Activated naive CD4-positive, alpha-beta T cell treated with anti-CD3 and anti-CD28 coated beads for 36 hours (primary cell): ENCODE results near the gene DIPK1A. TPM values are rescaled to one million over a fixed set of nuclear protein-coding genes. Genes with fewer than 3 reads are reported as not detected.
"Not testable (repeated sequence)": the region's sequence is repeated elsewhere in the genome, so short reads cannot be mapped to it uniquely, and the experiment has no call there.

Experiments
- CTCF ChIA-PET: fragments of 350-600 bp; sonication (Branson Sonifier 250); formaldehyde crosslinking; loops from one replicate; lab custom pipeline; 2021; ENCODE audit warnings: antibody characterized with exemption; lab: Charles Lee
- DNase-seq: peaks from one replicate; pipeline ENCODE4 v3.0.0-alpha.2; 2020
- H3K27ac Mint-ChIP-seq: one replicate; pipeline ENCODE4 v1.8.0; 2021; ENCODE audit warnings: mild to moderate bottlenecking, mixed read lengths
- H3K27me3 Mint-ChIP-seq: one replicate; pipeline ENCODE4 v1.8.0; 2021; ENCODE audit warnings: low read depth, mixed read lengths
- H3K36me3 Mint-ChIP-seq: one replicate; pipeline ENCODE4 v1.8.0; 2021; ENCODE audit warnings: low read depth, mixed read lengths
- H3K4me1 Mint-ChIP-seq: one replicate; pipeline ENCODE4 v1.8.0; 2021; ENCODE audit warnings: low read depth, mixed read lengths
- H3K4me3 Mint-ChIP-seq: one replicate; pipeline ENCODE4 v1.8.0; 2021; ENCODE audit warnings: mild to moderate bottlenecking, moderate library complexity, mixed read lengths
- H3K9me3 Mint-ChIP-seq: one replicate; pipeline ENCODE4 v1.8.0; 2021; ENCODE audit warnings: mixed read lengths
- intact Hi-C: fragments of 100-400 bp; cut with micrococcal nuclease; formaldehyde crosslinking; loops from one replicate; pipeline ENCODE4 v1.15.1; 2023
- total RNA-seq, 2 experiments: library from RNA; stranded (reverse); gene quantifications; one replicate each; pipeline ENCODE4 v1.2.3, GENCODE V29; 2021

Gene DIPK1A
- total RNA-seq, 2 experiments from 2014 or later = 4.5 to 5.0 TPM

- intact Hi-C loops = loop anchor here (10.0 kb wide), 1 partner anchor 1169 kb away; no protein-coding TSS in a partner anchor
- not testable (repeated sequence) for H3K36me3 Mint-ChIP-seq, H3K9me3 Mint-ChIP-seq, DNase-seq, H3K27me3 Mint-ChIP-seq, H3K4me3 Mint-ChIP-seq
- Mint-ChIP-seq H3K27ac (peak overlapping the region; percentile 81), H3K4me1 (peaks cover 58% of the 10 kb centered on the region)
- CTCF ChIA-PET = interaction anchor here (0.9 to 8.0 kb wide), 5 partner anchors 13 to 115 kb away, joined by 3 to 227 read pairs (median 3); no protein-coding TSS in a partner anchor
Observed at GRCh38 chr1:92974112-92974511, 12.8 kb upstream of the DIPK1A start.

- H3K9me3 Mint-ChIP-seq = no peaks in the 10 kb centered on the region
- no peaks in the 10 kb centered on the region for H3K27me3 Mint-ChIP-seq
- peaks cover 56% of the 10 kb centered on the region for H3K4me1 Mint-ChIP-seq
- H3K36me3 Mint-ChIP-seq = no peaks in the 10 kb centered on the region
- peak overlapping the region; percentile 81 for H3K27ac Mint-ChIP-seq
- DNase-seq = no peak
- H3K4me3 Mint-ChIP-seq = peak overlapping the region; percentile 19
- CTCF ChIA-PET = interaction anchor here (0.9 to 8.0 kb wide), 4 partner anchors 13 to 114 kb away, joined by 3 to 227 read pairs (median 3); no protein-coding TSS in a partner anchor
- intact Hi-C loops = loop anchor here (10.0 kb wide), 1 partner anchor 1169 kb away; no protein-coding TSS in a partner anchor
Observed at GRCh38 chr1:92973203-92973897, 12.1 kb upstream of the DIPK1A start.

GRCh38 chr1:92972409-92973129, 11.3 kb upstream of the DIPK1A start:
- Mint-ChIP-seq H3K36me3 (no peaks in the 10 kb centered on the region), H3K4me3 (no peak overlapping the region), H3K4me1 (peaks cover 56% of the 10 kb centered on the region), H3K27me3 (no peaks in the 10 kb centered on the region), H3K27ac (no peak overlapping the region), H3K9me3 (no peaks in the 10 kb centered on the region)
- no peak for DNase-seq
- CTCF ChIA-PET = interaction anchor here (1.2 to 8.0 kb wide), 6 partner anchors 9 to 113 kb away, joined by 3 to 227 read pairs (median 8); no protein-coding TSS in a partner anchor
- intact Hi-C loops = loop anchor here (10.0 kb wide), 1 partner anchor 1168 kb away; no protein-coding TSS in a partner anchor

- H3K27ac Mint-ChIP-seq, H3K9me3 Mint-ChIP-seq, DNase-seq, H3K4me3 Mint-ChIP-seq, H3K36me3 Mint-ChIP-seq, H3K27me3 Mint-ChIP-seq: not testable (repeated sequence)
- intact Hi-C loops = loop anchor here (10.0 kb wide), 1 partner anchor 1167 kb away; no protein-coding TSS in a partner anchor
- H3K4me1 Mint-ChIP-seq = peaks cover 50% of the 10 kb centered on the region
- CTCF ChIA-PET = interaction anchor here (1.4 to 8.0 kb wide), 5 partner anchors 9 to 113 kb away, joined by 3 to 227 read pairs (median 8); no protein-coding TSS in a partner anchor
Observed at GRCh38 chr1:92971932-92972331, 10.7 kb upstream of the DIPK1A start.

- no peak for DNase-seq
- Mint-ChIP-seq H3K4me1 (peaks cover 44% of the 10 kb centered on the region), H3K36me3 (no peaks in the 10 kb centered on the region), H3K9me3 (no peaks in the 10 kb centered on the region), H3K27ac (no peak overlapping the region), H3K4me3 (no peak overlapping the region), H3K27me3 (no peaks in the 10 kb centered on the region)
- intact Hi-C loops = loop anchor here (10.0 kb wide), 1 partner anchor 1166 kb away; no protein-coding TSS in a partner anchor
- CTCF ChIA-PET = interaction anchor here (0.5 to 8.0 kb wide), 7 partner anchors 10 to 153 kb away, joined by 3 to 227 read pairs (median 7); no protein-coding TSS in a partner anchor
Observed at GRCh38 chr1:92970990-92971689, 9.9 kb upstream of the DIPK1A start.

GRCh38 chr1:92969517-92969916, 8.3 kb upstream of the DIPK1A start:
- Mint-ChIP-seq H3K4me3 (no peak overlapping the region), H3K27ac (no peak overlapping the region), H3K27me3 (no peaks in the 10 kb centered on the region), H3K4me1 (peaks cover 34% of the 10 kb centered on the region), H3K9me3 (no peaks in the 10 kb centered on the region), H3K36me3 (no peaks in the 10 kb centered on the region)
- intact Hi-C loops = no loop called here
- no peak for DNase-seq
- CTCF ChIA-PET = interaction anchor here (0.9 to 8.0 kb wide), 13 partner anchors 10 to 110 kb away, joined by 3 to 227 read pairs (median 5); no protein-coding TSS in a partner anchor

GRCh38 chr1:92968138-92969032, 7.1 kb upstream of the DIPK1A start:
- H3K36me3 Mint-ChIP-seq = no peaks in the 10 kb centered on the region
- intact Hi-C loops = loop anchor here (1.0 kb wide), 4 partner anchors 13 to 94 kb away; no protein-coding TSS in a partner anchor
- no peaks in the 10 kb centered on the region for H3K9me3 Mint-ChIP-seq
- H3K27ac Mint-ChIP-seq = no peak overlapping the region
- H3K27me3 Mint-ChIP-seq = no peaks in the 10 kb centered on the region
- peak; percentile 49 for DNase-seq
- H3K4me1 Mint-ChIP-seq = peaks cover 30% of the 10 kb centered on the region
- H3K4me3 Mint-ChIP-seq = no peak overlapping the region
- CTCF ChIA-PET = interaction anchor here (0.6 to 8.0 kb wide), 27 partner anchors 8 to 113 kb away, joined by 3 to 227 read pairs (median 4); no protein-coding TSS in a partner anchor

GRCh38 chr1:92964998-92965397, 3.7 kb upstream of the DIPK1A start:
- Mint-ChIP-seq H3K9me3 (no peaks in the 10 kb centered on the region), H3K27me3 (no peaks in the 10 kb centered on the region), H3K4me3 (no peak overlapping the region), H3K36me3 (peaks cover 1% of the 10 kb centered on the region), H3K4me1 (peaks cover 21% of the 10 kb centered on the region), H3K27ac (no peak overlapping the region)
- intact Hi-C loops = loop anchor here (5.0 kb wide), 5 partner anchors 88 to 882 kb away; no protein-coding TSS in a partner anchor
- peak; percentile 53 for DNase-seq
- CTCF ChIA-PET = interaction anchor here (1.2 to 6.9 kb wide), 4 partner anchors 11 to 106 kb away, joined by 3 to 115 read pairs (median 8); no protein-coding TSS in a partner anchor

GRCh38 chr1:92964316-92964715, 3.1 kb upstream of the DIPK1A start:
- intact Hi-C loops = loop anchor here (5.0 kb wide), 5 partner anchors 87 to 883 kb away; no protein-coding TSS in a partner anchor
- no peaks in the 10 kb centered on the region for H3K27me3 Mint-ChIP-seq
- peaks cover 1% of the 10 kb centered on the region for H3K36me3 Mint-ChIP-seq
- H3K4me3 Mint-ChIP-seq = no peak overlapping the region
- CTCF ChIA-PET = interaction anchor here (0.8 to 7.4 kb wide), 8 partner anchors 11 to 106 kb away, joined by 3 to 124 read pairs (median 5); no protein-coding TSS in a partner anchor
- no peak overlapping the region for H3K27ac Mint-ChIP-seq
- peaks cover 19% of the 10 kb centered on the region for H3K4me1 Mint-ChIP-seq
- H3K9me3 Mint-ChIP-seq = no peaks in the 10 kb centered on the region
- DNase-seq = no peak

GRCh38 chr1:92961896-92962752, 862 bp upstream of the DIPK1A start:
- H3K4me3 Mint-ChIP-seq = peak overlapping the region; percentile 85
- intact Hi-C loops = loop anchor here (1.0 to 5.0 kb wide), 10 partner anchors 19 to 885 kb away; no protein-coding TSS in a partner anchor
- no peaks in the 10 kb centered on the region for H3K9me3 Mint-ChIP-seq
- peak; percentile 81 for DNase-seq
- H3K27ac Mint-ChIP-seq = no peak overlapping the region
- CTCF ChIA-PET = interaction anchor here (0.6 to 7.4 kb wide), 19 partner anchors 10 to 366 kb away, joined by 3 to 124 read pairs (median 6); partner anchors contain the start of genes MTF2 and RPL5
- H3K4me1 Mint-ChIP-seq = peaks cover 29% of the 10 kb centered on the region
- H3K36me3 Mint-ChIP-seq = peaks cover 1% of the 10 kb centered on the region
- no peaks in the 10 kb centered on the region for H3K27me3 Mint-ChIP-seq
